Loucy (cell line): ENCODE measurements around the gene EVC.

Source experiments
- CTCF ChIP-seq: fragments of 200-600 bp; sonication (generic); conservative IDR thresholded peaks from 2 replicates; pipeline ENCODE4 v1.5.1; 2014; ENCODE audit warnings: mild to moderate bottlenecking, antibody characterized with exemption, low read length
- EZH2phosphoT487 ChIP-seq: fragments of 200-600 bp; IDR thresholded peaks from 2 replicates; pipeline ENCODE4 v1.6.1; 2018; ENCODE audit warnings: antibody characterized with exemption, mild to moderate bottlenecking, moderate library complexity, borderline replicate concordance

GRCh38 chr4:5758741-5759140 is 47.7 kb downstream of the EVC start:
- TF ChIP-seq EZH2phosphoT487 (no peak), CTCF (no peak)
